ENCODE data around the gene NEFH. TPM values are rescaled to one million over a fixed set of nuclear protein-coding genes. Genes with fewer than 3 reads are reported as not detected.
A peak's percentile ranks its signal among the peaks of the same experiment; 100 is the strongest.
"Not testable (repeated sequence)": the region's sequence is repeated elsewhere in the genome, so short reads cannot be mapped to it uniquely, and the experiment has no call there.

NEFH gene
- total RNA-seq, 1 donor from 2014 or later = 0.47 TPM

DNA sequence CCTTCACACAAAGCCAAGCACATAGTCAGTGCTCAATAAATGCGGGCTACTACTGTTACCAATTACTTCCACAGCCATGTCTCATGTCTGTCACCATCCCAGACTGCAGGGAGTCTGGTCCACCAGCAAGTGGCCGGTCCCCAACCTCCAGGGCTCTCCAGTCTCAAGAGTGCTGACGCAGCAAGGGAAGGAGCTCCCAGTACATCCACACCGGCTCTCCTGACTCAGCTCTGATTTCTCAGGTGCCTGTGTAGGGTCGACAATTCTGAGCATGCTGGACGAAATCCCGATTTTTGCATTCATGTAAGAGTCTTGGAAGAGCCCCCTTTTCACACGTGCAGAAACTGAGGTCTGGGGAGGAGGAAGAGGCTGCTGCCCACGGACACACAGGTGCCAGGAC, 10.3 kb upstream of the NEFH start:
- no peak for DNase-seq

DNA sequence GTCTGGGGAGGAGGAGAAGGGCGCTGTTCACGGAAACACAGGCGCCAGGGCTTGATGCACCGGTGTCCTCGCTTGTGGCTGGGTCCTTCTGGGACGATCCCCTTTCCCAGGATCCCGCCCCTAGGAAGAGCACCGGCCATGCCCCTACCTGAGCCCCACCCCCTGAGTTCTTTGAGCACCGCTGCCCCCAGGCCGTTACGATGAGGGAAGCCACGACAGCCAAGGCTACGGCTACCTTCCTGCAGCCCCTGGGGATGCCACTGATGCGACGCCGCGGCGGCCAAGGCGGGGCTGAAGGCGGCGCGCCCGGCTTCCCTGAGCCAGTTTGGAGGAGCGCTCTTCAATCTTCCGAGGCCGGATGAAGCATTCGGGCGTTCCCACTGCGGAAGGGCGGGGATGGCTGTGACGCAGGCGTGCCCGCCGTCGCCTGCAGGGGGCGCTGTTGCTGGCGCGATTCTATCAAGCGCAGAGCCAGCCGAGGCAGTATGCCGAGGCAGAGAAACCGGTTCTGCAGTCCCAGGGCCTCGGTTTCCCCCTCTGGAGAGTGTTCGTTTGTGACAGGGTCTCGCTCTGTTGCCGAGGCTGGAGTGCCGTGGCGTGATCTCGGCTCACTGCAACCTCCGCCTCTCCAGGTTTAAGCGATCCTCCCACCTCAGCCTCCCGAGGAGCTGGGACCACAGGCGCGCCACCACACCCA, 9.7 kb upstream of the NEFH start:
- peak; percentile 55 for DNase-seq

DNA sequence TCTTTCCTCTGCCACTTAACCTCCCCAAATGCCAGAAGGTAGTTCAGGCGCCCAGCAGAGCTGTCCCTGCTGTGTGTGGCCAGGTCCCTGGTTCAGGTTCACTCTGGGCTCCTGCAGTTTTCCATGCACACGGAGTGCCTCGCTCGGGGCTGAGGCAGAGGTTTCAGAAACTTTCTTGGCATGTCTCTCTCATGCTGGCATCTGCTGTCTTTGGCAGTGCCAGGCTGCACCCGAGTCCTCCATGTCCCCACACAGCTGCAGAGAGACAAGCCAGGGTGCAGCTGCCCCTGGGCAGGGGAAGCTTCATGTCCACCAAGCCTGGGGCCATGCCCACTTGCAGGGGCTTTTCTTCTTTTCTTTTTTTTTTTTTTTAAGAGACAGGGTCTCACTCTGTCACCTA, 7.0 kb upstream of the NEFH start:
- no peak for DNase-seq

DNA sequence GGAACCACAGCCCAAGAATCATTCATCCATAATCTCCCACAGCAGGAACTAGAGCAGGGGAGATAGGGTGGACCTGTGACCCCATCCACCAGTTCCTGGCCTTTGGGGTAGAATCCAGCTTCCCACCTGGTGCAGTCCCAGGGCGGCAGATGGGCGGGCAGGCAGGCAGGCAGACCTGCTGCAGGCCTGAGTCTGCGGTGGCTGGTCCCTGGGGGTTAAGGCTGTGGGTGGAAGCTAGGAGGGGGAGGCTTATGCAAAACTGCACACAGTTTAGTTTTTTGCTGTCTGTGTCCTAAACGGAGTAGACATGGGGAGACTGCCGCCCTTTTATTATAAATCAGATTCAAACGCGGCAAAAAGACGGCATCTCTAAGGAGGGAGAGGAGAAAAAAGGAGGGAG, 4.5 kb upstream of the NEFH start:
- DNase-seq = no peak

DNA sequence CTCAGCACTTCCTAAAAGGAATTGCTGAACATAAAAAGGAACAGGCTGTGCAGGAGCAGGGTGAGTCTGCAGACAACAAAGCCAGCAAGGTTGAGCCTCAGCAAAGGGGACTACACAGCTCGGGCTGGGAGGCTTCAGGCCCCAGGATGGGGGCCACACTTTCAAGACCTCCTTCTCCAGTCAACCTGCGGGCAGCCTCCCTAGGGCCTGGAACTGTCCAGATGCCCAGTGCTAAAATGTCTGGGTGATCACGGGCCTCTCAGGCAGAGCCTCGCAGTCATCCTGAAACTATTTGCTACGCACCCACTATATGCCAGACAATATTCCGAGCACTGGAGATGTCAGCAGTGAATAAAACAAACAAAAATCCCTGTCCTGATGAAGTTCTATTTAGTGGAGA, 3.9 kb upstream of the NEFH start:
- DNase-seq = no peak

DNA sequence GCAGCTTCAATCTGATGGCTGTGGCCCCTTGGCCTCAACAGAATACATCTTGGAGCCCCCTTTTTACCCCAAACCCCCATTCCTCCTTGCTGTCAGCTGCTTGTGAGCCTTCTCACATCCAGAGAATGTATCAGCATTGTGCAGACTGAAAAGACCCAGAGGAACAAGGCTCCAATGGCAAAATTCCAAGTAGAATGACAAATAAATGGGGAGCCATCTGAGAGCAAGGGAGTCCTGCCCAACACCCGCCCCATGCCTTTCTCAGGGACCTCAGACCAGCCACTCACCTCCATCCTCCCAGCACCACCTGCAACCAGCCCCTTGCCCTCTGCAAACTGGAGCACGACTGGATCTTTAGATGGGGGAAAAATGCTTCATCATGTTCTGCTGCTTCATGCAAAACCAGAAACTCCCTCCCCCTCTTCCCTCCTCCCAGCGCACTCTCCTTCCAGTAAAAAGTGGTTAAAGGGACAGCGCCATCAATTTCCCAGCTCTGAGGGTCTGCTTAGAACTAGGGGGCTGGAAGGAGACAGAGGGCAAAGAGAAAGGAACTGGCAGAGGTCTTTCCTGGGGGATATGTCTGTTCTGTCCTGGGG, 2.2 kb upstream of the NEFH start:
- no peak for DNase-seq

DNA sequence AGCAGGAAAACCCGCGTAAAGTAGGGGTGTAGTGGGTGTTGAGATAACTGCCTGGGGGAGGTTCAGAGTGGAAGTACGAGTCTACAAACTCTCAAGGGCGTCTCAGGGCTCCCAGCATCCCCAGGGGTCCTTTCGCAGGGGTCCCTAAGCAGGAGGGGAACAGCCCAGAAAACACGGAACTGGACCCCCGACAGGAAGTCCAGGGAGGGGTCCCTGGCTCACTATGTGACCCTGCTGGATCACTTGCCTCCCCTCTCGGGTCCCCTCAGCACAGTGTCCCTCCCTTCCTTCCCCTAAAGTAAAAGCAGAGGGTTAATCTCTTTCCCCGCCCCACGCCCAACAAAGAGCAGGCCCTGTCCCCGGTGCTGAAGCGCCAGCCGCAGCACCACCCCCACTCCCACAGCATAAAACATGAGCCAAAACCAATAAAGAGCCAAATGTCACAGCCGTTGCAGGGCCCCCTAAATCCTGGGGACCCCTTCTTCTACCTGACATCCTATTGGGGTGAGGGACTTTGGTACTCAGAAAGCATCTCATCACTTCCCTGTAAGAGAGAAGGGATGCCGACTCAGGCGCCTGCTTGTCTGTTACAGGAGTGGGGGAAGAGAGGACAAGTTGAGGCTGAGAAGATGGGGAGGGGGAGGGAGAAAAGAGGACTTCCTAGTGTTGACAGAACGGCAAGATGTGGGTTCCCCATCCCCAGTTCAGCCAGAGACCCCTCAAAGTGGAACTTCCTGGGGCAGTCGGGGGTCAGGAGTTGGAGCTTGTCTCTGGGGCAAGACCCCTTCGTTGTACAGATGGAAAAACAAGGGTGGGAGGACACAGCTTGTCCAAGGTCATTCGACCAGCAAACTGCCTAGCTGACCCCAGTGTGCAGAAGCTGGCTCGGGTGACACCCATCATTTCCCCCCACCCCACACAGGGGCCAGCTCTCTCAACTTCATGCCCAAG, 1.4 kb upstream of the NEFH start:
- no peak for DNase-seq

DNA sequence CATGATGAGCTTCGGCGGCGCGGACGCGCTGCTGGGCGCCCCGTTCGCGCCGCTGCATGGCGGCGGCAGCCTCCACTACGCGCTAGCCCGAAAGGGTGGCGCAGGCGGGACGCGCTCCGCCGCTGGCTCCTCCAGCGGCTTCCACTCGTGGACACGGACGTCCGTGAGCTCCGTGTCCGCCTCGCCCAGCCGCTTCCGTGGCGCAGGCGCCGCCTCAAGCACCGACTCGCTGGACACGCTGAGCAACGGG, 169 bp downstream of the NEFH start:
- DNase-seq = no peak

DNA sequence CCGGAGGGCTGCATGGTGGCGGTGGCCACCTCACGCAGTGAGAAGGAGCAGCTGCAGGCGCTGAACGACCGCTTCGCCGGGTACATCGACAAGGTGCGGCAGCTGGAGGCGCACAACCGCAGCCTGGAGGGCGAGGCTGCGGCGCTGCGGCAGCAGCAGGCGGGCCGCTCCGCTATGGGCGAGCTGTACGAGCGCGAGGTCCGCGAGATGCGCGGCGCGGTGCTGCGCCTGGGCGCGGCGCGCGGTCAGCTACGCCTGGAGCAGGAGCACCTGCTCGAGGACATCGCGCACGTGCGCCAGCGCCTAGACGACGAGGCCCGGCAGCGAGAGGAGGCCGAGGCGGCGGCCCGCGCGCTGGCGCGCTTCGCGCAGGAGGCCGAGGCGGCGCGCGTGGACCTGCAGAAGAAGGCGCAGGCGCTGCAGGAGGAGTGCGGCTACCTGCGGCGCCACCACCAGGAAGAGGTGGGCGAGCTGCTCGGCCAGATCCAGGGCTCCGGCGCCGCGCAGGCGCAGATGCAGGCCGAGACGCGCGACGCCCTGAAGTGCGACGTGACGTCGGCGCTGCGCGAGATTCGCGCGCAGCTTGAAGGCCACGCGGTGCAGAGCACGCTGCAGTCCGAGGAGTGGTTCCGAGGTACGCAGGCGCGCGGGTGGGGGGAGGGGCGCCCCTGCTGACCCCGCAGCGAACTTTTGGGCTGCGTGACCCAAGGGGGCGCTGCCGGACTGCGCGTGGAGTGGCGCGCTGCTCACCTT, 670 bp downstream of the NEFH start:
- DNase-seq = peak; percentile 34

DNA sequence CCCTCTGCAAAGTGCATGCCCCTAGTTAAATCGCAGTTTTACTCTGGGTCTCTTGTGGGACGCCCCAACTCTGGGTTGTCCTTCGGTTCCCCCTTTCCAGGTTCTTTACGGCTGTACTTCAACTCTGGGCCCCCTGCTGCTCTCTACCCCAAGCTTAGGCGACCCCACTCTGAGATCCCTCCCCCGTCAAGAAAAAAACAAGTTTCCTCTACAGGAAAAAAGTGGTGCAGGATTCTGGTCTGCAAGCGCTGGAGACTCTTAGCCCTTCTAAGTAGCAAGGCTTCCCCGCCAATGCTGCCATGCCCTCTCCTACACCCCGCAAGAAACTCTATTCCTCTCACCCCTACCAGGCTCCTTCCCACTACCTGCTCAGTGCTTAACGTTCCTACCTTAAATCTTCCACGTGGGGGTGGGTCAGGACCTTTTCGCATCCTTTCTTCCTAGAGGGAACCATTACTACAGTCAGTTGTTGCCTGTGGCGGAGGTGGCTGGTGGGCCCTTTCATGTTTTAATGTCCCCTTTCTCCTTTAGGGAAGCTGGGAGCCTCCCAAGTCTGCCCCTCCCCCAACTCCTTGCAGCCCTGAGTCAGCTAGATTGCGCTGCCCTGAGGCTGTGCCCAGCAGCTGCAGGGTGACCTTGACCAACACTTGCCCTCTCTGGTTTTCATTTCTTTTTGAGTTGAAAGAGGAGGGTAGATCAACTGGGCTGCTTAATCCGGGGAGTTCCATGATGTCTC, 1.4 kb downstream of the NEFH start:
- no peak for DNase-seq

DNA sequence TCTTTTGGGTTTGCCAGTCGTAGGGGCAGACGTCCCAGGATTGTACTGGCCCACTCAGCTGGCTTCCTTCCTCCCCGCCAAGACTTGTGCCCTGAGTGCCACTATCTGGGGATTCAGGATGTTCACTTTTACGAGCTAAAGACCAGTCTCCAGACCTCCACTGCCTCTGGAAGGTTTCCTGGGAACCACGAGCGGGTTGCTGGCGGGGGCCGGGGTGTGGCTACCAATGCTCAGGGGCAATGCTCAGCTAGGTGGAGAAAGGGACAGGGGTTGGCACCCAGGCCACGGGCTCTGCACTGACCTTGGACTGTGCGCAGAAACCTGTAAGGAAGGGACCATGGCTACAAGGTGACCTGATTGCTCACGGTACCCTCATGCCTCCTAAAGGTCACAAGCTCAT, 2.2 kb downstream of the NEFH start:
- DNase-seq = no peak

DNA sequence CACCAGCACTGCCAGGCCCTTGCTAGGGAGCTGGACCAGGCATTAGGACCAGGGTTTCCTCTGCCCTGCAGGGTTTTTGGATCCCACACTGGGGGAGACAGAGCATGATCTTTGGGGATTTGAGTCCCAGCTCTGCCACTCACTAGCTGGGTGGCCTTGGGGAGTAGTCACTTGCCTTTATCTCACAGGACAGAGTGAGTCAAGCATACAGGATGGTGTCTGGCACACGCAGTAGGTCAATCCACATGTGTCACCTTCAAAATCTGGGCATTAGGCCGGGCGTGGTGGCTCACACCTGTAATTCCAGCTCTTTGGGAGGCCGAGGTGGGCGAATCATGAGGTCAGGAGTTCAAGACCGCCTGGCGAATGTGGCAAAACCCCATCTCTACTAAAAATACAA, 2.7 kb downstream of the NEFH start:
- no peak for DNase-seq

DNA sequence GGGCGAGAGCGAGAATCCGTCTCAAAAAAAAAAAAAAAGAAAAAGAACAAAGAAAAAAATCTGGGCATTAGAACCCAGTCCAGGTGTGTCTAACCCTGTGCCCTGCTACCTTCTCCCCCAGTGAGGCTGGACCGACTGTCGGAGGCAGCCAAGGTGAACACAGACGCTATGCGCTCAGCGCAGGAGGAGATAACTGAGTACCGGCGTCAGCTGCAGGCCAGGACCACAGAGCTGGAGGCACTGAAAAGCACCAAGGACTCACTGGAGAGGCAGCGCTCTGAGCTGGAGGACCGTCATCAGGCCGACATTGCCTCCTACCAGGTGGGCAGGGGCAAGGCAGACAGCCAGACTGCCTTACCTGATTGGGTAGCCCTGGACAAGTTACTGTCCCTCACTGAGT, 3.2 kb downstream of the NEFH start:
- no peak for DNase-seq

DNA sequence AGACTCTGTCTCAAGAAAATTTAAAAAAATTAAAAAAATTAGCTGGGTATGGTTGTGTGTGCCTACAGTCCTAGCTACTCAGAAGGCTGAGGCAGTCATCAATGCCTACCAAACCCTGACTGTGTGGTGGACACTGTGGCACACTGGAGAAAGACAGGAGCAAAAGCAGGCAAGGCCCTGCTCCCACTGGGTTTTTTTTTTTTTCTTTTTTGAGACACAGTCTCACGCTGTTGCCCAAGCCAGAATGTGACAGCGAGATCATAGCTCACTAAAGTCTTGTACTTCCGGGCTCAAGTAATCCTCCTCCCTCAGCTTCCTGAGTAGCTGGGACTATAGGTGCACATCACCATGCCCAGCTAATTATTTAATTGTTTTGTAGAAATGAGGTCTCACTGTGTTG, 4.6 kb downstream of the NEFH start:
- DNase-seq = no peak

DNA sequence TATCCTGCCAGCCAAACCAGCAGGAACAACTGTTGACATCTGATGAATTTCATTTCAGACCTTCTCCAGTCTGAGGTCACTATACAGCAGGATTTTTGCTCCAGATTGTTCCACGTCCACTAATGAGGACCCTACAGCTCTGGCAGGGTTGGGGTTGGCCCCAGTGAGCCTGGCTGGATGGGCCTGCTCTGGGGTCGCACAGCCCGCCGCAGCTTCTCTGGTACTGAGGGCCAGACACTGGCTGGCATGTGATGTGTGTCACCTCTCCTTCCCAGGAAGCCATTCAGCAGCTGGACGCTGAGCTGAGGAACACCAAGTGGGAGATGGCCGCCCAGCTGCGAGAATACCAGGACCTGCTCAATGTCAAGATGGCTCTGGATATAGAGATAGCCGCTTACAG, 5.4 kb downstream of the NEFH start:
- DNase-seq = no peak

DNA sequence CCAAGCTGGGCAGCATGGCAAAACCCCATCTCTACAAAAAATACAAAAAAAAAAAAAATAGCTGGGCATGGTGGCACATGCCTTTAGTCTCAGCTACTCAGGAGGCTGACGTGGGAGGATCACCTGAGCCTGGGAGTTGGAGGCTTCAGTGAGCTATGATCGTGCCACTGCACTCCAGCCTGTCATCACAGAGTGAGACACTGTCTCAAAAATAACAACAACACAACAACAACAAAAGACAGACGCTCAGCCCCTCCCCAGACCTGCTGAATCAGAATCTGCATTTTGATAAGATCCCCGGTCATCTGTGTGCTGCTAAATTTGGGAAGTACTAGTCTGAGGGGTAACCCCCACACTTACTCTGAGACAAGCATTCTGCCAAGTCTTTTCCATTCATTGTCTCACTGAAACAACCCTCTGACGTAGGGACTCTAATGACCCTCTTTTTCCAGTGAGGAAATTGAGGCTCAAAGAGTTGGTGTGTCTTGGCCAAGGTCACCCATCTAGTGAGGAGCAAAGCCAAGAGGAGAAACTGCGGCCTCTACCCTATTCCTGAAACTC, 7.5 kb downstream of the NEFH start:
- no peak for DNase-seq

DNA sequence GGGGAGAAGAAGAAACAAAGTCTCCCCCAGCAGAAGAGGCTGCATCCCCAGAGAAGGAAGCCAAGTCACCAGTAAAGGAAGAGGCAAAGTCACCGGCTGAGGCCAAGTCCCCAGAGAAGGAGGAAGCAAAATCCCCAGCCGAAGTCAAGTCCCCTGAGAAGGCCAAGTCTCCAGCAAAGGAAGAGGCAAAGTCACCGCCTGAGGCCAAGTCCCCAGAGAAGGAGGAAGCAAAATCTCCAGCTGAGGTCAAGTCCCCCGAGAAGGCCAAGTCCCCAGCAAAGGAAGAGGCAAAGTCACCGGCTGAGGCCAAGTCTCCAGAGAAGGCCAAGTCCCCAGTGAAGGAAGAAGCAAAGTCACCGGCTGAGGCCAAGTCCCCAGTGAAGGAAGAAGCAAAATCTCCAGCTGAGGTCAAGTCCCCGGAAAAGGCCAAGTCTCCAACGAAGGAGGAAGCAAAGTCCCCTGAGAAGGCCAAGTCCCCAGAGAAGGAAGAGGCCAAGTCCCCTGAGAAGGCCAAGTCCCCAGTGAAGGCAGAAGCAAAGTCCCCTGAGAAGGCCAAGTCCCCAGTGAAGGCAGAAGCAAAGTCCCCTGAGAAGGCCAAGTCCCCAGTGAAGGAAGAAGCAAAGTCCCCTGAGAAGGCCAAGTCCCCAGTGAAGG, 9.2 kb downstream of the NEFH start:
- not testable (repeated sequence) for DNase-seq

DNA sequence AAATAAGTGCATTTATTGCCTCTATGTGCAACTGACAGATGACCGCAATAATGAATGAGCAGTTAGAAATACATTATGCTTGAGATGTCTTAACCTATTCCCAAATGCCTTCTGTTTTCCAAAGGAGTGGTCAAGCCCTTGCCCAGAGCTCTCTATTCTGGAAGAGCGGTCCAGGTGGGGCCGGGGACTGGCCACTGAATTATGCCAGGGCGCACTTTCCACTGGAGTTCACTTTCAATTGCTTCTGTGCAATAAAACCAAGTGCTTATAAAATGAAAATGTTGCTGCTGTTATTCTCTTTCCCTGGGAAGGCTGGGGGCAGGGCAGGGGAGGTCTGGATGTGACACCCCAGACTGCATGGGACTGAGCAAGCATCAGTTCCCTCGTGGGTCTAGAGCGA, 11.0 kb downstream of the NEFH start:
- no peak for DNase-seq

DNA sequence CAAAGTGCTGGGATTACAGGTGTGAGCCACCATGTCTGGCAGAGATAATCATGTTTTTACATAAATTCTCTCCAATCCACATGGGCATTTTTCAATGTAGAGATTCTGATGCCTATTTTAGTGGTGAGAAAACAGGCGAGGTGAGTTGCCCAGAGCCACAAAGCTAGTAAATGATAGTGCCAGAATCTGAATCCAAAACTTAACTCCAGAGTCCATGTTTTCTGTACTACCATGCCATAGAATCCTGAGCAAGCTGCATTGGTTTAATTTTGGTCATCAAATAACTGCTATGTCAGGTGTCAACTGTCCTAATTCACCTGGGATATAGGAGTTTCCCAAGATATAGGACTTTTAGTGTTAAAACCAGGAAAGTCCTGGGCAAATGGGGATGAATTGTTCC, 13.6 kb downstream of the NEFH start:
- no peak for DNase-seq

DNA sequence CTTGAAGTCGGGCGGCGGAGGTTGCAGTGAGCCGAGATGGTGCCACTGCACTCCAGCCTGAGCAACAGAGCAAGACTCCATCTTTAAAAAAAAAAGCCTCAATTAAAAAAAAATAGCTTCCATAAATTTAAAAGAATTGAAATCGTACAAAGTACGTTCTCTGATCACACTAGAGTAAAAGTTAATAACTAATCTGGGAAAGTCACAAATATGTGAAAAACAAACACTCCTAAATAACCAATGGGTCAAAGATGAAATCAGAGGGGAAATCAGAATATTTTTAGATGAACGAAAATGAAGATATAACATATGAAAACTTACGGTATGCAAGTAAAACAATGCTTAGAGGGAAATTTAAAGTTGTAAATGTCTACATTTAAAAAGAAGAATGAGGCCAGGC, 19.8 kb downstream of the NEFH start:
- DNase-seq = no peak

DNA sequence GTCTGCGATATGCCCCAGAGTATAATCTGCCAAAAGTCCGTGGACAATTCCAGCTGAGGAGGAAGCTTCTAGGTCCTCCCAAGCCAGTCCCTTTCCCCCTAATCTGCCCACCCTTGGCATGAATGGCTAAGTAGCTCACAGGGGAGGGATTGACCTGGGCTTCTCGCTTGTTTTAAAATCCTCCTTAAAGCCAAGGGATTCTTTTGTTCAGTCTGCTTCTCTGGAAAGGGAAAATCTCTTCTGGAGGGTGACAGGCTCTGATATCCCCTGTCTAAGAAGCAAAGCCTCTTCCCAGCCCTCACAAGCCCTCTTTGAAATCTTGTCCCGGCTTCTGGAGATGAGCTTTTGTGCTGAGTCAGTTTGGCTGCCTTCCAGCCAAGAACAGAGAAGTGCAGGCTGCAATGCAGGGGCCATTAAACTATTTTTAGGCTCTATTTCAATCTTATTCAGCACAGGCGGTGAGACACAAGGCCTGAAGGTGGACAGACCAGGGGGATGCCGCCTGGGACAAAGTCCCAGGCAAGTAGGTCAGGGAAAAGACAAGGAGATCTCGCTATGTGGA, 23.9 kb downstream of the NEFH start:
- no peak for DNase-seq
